M059J (cell line): ENCODE results near the gene APOL6. TPM values are rescaled to one million over a fixed set of nuclear protein-coding genes. Genes with fewer than 3 reads are reported as not detected.

Experiments used
- total RNA-seq: library from RNA; depleted of rRNA; stranded (reverse); fragments of >200 nt; shearing (Covaris generic); gene quantifications from 2 replicates; pipeline ENCODE4 v1.2.3, GENCODE V29; 2014; rRNA removed

The APOL6 gene
- total RNA-seq, 1 experiment from 2014 or later = 25.8 TPM

Other genes starting within 250 kb of the APOL6 start
- gene MCM5, start 248.3 kb upstream of the APOL6 start, total RNA-seq = 54.9 and 88.6 TPM in 2 replicates
- 1.6 and 2.4 TPM in 2 replicates for gene RASD2, start 107.6 kb upstream of the APOL6 start, total RNA-seq
- gene MB, start 31.1 kb upstream of the APOL6 start, total RNA-seq = 0.30 and 0.94 TPM in 2 replicates
- gene APOL5, start 69.4 kb downstream of the APOL6 start, total RNA-seq = not detected in 2 replicates